ENCODE results near the gene MYL6. TPM values are rescaled to one million over a fixed set of nuclear protein-coding genes. Genes with fewer than 3 reads are reported as not detected.

The MYL6 gene
- total RNA-seq, 1 experiment from 2014 or later, result 1,024 TPM

GRCh38 chr12:56189918-56190694, 31.9 kb downstream of the MYL6 start:
- in situ Hi-C loops (cut with HindIII; ENCODE audit: low pct_unique_long_range_greater_than_20kb, low sequenced_read_pairs), result no loop called here
- no TSS peak for BruUV-seq (replicated peaks)
- intact Hi-C loops (cut with micrococcal nuclease; ENCODE audit: unreplicated experiment), result loop anchor here (1.0 kb wide), 1 partner anchor 71 kb away; no protein-coding TSS in a partner anchor
- POLR2A ChIA-PET, result interaction anchor here (0.5 to 0.7 kb wide), 3 partner anchors 32 to 435 kb away, joined by 3 to 9 read pairs (median 8); partner anchors contain the start of gene RNF41
- Histone ChIP-seq H3K36me3 (ENCODE audit: control insufficient read depth, insufficient read depth, low read length) (peaks cover 10% of the 10 kb centered on the region), H3K4me3 (ENCODE audit: low read depth in 2 of 2, low read length in 2 of 2) (peak overlapping the region; percentile 68 to 98), H3K27ac (ENCODE audit: low read length) (peak overlapping the region; percentile 95), H3K4me1 (ENCODE audit: control insufficient read depth, insufficient read depth, low read length) (peaks cover 12% of the 10 kb centered on the region), H3K27me3 (ENCODE audit: control insufficient read depth, insufficient read depth, low read length) (no peaks in the 10 kb centered on the region), H3K9me3 (ENCODE audit: control insufficient read depth, insufficient read depth, low read depth, low read length) (no peaks in the 10 kb centered on the region)
- TF ChIP-seq REST (IDR thresholded peaks at IDR 0.05; ENCODE audit: insufficient read depth in 1 of 2, low read depth in 2 of 2, low read length in 1 of 2), result no peak
- TF ChIP-seq TCF7L2 (IDR thresholded peaks at IDR 0.05; ENCODE audit: low read depth, low read length), result no peak
- no peak for TF ChIP-seq POLR2AphosphoS5 (IDR thresholded peaks at IDR 0.05; ENCODE audit: low read depth, low read length)
- TF ChIP-seq CTCF (IDR thresholded peaks at IDR 0.05), result no peak
- TF ChIP-seq SIN3A (IDR thresholded peaks at IDR 0.05; ENCODE audit: borderline replicate concordance, insufficient read depth, low read depth, low read length), result no peak
- CTCF ChIA-PET, result interaction anchor here (0.5 to 2.0 kb wide), 13 partner anchors 10 to 449 kb away, joined by 4 to 41 read pairs (median 6); partner anchors contain the start of genes RBMS2, RNF41 and ZC3H10
- DNase-seq (ENCODE audit: low read depth, low spot score), result peak; percentile 94
- peak; percentile 82 for ATAC-seq

- POLR2A ChIA-PET, result interaction anchor here (0.7 kb wide), 2 partner anchors 35 to 76 kb away, joined by 3 to 9 read pairs; no protein-coding TSS in a partner anchor
- intact Hi-C loops (cut with micrococcal nuclease; ENCODE audit: unreplicated experiment), result no loop called here
- Histone ChIP-seq H3K36me3 (ENCODE audit: control insufficient read depth, insufficient read depth, low read length) (peaks cover 10% of the 10 kb centered on the region), H3K4me3 (ENCODE audit: low read depth in 2 of 2, low read length in 2 of 2) (peak overlapping the region; percentile 68 to 98), H3K4me1 (ENCODE audit: control insufficient read depth, insufficient read depth, low read length) (peaks cover 12% of the 10 kb centered on the region), H3K9me3 (ENCODE audit: control insufficient read depth, insufficient read depth, low read depth, low read length) (no peaks in the 10 kb centered on the region), H3K27ac (ENCODE audit: low read length) (peak overlapping the region; percentile 95), H3K27me3 (ENCODE audit: control insufficient read depth, insufficient read depth, low read length) (no peaks in the 10 kb centered on the region)
- no peak for DNase-seq (ENCODE audit: low read depth, low spot score)
- in situ Hi-C loops (cut with HindIII; ENCODE audit: low pct_unique_long_range_greater_than_20kb, low sequenced_read_pairs), result no loop called here
- TF ChIP-seq REST (IDR thresholded peaks at IDR 0.05; ENCODE audit: insufficient read depth in 1 of 2, low read depth in 2 of 2, low read length in 1 of 2), result no peak
- no peak for TF ChIP-seq POLR2AphosphoS5 (IDR thresholded peaks at IDR 0.05; ENCODE audit: low read depth, low read length)
- TF ChIP-seq SIN3A (IDR thresholded peaks at IDR 0.05; ENCODE audit: borderline replicate concordance, insufficient read depth, low read depth, low read length), result no peak
- no peak for TF ChIP-seq CTCF (IDR thresholded peaks at IDR 0.05)
- no peak for TF ChIP-seq TCF7L2 (IDR thresholded peaks at IDR 0.05; ENCODE audit: low read depth, low read length)
- CTCF ChIA-PET, result interaction anchor here (0.6 kb wide), 1 partner anchor 13 kb away, joined by 3 read pairs; no protein-coding TSS in a partner anchor
- BruUV-seq (replicated peaks), result no TSS peak
- no peak for ATAC-seq
These were observed 32.6 kb downstream of the MYL6 start for GRCh38 chr12:56190695-56191155.

Measured in Panc1 (cell line).